ENCODE data around the gene MYO1A.
"Not testable (repeated sequence)": the region's sequence is repeated elsewhere in the genome, so short reads cannot be mapped to it uniquely, and the experiment has no call there.

- TF ChIP-seq POLR2A (IDR thresholded peaks at IDR 0.05), result not testable (repeated sequence)
- TF ChIP-seq, protein P1, sequence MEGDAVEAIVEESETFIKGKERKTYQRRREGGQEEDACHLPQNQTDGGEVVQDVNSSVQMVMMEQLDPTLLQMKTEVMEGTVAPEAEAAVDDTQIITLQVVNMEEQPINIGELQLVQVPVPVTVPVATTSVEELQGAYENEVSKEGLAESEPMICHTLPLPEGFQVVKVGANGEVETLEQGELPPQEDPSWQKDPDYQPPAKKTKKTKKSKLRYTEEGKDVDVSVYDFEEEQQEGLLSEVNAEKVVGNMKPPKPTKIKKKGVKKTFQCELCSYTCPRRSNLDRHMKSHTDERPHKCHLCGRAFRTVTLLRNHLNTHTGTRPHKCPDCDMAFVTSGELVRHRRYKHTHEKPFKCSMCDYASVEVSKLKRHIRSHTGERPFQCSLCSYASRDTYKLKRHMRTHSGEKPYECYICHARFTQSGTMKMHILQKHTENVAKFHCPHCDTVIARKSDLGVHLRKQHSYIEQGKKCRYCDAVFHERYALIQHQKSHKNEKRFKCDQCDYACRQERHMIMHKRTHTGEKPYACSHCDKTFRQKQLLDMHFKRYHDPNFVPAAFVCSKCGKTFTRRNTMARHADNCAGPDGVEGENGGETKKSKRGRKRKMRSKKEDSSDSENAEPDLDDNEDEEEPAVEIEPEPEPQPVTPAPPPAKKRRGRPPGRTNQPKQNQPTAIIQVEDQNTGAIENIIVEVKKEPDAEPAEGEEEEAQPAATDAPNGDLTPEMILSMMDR (IDR thresholded peaks at IDR 0.05), result not testable (repeated sequence)
These were observed 4.0 kb upstream of the MYO1A start for GRCh38 chr12:57053901-57054300.
